ENCODE results near the gene NTSR1.

NTSR1 gene

DNA sequence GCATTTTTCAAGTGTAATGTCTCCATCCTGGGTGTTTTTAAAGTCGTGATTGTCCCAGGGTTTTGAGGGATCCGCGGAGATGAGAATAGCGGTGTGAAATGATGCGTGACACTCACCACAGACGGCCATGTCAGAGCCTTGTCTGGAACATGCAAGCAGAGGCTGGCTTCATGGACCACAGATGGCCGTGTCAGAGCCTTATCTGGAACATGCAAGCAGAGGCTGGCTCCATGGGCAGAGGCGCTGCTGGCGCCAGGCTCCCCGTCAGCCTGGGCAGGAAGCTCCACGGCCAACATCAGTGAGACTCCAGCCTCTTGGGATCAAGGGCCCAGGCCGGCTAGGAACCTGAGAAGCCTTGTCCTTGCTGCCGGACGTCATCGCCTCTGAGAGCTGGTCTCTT is 80.0 kb downstream of the NTSR1 start:
- DNase-seq (ENCODE audit: low spot score) = no peak

DNA sequence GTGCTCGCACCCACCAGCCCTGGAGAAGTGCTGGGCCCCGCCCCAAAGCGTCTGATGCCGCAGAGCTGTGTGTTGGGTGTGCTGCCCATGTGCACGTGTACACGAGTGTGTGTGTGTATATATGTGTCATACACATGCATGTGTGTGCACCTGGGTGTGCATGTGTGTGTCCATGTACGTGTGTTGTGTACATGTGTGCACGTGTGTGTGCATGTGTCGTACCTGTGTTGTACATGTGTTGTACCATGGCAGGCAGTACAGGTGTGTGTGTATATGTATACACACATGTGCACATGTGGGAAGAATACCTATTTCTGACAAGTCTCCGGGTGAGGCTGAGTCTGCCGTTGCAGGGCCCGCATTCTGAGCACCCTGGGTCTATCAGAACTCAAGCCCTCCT is 81.4 kb downstream of the NTSR1 start:
- DNase-seq (ENCODE audit: low spot score) = no peak

DNA sequence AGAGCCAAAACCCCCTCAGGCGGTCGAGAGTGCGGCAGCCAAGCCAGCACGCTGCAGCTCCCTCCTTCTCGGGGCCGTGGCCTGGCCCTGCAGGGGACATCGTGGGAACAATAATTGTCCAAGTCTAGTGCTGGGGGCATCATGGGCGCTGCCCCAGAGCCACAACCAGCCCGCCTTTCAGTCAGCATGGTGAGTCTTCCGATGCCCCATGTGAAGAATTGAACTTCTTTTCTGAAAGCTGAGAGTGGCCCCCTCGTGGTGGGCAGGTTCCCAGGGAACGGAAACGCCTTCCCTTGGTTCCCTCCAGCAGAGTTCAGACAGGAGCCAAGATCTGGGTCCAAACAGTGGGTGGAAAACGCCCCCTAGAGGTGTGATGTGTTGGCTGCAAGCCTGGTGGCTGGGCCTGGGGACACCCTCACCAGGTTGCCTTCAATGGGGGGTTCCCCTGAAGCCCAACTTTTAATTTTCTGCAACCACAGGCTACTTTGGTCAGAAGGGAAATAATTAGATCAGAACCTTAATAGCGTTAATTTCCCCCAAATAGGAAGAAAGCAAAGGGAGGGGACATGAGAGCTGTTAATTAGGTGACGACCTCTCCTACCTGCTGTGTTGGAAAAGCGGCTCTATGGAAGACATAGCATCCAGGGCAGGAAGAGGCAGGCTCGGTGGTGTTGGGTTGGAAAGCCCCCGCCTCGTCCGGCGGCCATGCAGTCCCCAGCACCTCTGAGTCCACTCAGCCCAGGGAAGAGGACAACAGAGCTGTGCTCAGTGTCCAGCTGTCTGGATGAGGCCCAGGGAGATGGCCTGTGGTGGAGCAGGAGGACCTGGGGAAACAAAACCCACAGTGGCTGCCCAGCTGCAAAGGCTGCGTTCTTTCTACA is 82.9 kb downstream of the NTSR1 start:
- peak; percentile 84 for DNase-seq (ENCODE audit: low spot score)

DNA sequence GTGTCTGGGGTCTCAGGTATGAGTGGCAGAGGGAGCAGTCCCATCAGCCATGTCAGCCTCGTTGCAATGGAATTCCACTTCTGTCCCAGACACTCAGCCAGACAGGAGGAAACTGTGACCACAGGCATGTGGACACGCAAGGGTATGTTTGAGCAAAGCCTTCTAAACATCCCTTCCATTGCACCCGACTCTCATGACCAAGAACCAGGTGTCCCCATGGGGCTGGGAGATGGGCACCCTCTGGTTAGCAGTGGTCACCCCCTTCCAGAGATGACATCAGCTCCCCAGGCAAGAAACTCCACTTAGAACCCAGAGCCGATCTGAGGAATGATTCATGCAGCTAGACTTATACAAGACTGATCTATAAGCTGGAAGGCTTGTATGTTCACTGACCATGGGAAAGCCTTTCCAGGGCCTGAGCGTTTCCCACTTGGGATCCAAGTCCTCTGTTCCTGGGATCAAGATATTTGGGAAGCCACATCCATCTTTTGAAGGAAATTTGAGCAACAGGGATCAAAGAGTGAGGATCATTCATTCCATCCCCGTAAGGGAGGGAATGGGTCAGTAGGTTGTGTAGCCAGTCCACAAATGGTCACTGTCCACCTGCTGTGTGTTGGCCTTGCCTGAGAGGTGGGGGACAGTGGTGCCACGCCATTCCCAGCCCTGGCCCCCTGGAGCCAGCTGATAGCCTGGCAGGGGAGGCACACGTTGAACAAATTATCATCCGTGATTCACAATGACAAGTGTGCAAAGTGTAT is 83.7 kb downstream of the NTSR1 start:
- peak; percentile 86 for DNase-seq (ENCODE audit: low spot score)

DNA sequence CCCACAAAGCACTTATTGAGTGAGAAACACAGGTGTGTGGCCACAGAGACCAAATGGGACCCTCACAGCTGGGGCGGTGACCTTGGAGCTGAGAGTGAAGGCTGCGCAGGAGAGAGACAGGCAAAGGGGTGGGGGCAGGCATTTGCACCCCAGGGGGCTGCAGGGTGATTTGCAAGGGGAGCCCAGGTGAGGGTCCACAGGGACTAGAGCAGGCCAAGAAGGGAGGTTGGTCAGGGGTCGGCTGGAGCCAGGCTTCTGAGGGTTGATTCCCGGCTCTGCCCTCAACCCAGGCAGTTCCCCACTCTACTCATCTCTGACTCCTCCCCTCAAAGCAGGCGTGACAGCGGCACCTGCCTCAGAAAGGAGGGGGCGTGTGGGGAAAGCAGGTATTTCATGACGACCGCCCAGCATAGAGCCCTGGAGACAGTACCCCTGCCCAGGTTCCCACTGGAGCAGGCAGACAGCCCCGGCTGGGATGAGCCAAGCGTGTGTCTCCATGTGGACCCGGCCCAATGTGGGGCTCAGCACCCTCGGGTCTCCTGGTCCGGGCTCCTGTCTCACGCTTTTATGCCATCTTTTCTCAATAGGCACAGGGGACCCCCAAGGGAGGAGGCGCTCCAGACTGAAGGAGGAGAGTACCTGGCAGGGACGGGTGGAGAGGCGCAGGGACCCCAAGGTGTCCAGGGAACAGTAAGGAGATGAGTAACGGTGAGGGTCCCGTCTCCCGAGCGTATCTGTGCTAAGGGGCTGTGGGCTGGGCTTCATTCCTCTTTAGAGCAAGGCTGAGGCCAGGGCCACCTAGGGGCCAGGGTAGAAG is 84.5 kb downstream of the NTSR1 start:
- DNase-seq (ENCODE audit: low spot score) = no peak

DNA sequence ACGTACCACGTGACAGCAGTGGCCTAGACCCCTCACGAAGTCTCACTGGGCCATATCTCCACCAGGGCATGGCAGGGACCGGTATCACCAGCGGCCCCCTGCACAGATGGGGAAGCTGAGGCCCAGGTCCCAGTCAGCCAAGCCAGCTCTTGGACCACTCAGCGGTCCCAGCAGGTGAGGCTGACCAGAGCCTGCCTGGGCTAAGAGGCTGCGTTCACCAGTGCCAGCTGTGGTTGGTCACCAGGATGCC is 85.0 kb downstream of the NTSR1 start:
- no peak for DNase-seq (ENCODE audit: low spot score)

DNA sequence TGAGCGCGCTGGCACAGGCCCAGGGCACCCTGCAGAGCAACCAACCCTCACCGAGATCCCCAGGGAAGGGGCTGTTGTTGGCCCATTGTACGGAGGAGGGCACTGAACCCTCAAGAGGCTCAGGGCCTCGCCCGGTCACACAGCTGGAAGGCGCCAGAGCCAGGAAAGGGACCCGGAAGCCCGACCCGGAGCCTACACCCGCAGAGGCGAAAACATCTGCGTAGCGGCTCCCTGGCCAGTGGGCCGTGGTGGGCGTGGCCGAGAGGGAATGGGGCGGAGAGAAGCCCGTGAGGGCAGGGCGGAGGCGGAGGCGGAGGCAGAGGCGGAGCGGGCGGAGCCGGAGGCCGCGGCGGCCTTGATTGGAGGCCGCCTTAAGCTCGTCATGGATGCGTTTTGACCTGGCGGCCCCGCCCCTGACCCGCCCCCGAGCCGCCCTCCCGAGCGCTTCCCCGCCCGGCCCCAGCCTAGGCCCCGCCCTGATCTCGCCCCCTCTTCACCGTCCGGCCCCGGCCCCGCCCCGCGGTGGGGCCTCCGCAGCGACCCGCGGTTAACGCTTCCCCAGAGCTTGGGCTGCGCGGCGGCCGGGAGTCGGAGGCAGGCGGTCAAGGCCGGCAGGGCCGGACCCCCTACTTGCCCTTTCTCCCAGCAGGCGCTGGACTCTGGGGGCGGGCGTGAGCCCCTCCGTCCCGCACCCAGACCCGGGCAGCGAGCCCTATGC is 85.5 kb downstream of the NTSR1 start:
- DNase-seq (ENCODE audit: low spot score) = peak; percentile 97

DNA sequence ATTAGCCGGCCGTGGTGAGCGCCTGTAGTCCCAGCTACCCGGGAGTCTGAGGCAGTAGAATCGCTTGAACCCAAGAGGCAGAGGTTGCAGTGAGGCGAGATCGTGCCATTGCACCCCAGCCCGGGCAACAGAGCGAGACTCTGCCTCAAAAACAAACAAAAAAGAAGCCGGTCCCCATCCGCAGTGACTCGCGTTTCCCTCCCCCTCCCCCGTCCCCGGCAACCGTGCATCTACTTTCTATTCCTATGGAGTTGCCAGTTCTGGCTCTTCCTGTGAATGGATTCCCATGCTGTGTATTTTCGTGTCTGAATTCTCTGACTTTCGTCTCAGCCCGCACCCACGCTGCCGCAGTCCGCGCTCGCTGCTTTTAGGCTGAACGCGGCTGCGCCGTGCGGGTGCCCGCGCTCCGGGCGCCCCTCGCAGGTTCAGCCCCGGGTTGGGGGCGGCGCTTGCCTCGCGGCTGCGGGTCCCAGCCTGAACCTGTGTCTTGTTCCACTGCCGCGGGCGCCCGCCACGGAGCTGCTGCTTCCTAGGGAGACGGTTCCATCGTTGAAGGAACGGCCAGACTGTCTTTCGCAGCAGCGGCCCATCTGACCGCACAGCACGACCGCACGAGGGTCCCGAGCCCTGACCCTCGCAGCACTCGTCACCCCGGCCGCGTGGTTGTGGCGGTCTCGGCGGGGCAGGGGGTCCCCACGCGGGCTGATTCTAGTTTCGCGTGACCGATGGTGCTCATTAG is 86.6 kb downstream of the NTSR1 start:
- peak; percentile 53 for DNase-seq (ENCODE audit: low spot score)

DNA sequence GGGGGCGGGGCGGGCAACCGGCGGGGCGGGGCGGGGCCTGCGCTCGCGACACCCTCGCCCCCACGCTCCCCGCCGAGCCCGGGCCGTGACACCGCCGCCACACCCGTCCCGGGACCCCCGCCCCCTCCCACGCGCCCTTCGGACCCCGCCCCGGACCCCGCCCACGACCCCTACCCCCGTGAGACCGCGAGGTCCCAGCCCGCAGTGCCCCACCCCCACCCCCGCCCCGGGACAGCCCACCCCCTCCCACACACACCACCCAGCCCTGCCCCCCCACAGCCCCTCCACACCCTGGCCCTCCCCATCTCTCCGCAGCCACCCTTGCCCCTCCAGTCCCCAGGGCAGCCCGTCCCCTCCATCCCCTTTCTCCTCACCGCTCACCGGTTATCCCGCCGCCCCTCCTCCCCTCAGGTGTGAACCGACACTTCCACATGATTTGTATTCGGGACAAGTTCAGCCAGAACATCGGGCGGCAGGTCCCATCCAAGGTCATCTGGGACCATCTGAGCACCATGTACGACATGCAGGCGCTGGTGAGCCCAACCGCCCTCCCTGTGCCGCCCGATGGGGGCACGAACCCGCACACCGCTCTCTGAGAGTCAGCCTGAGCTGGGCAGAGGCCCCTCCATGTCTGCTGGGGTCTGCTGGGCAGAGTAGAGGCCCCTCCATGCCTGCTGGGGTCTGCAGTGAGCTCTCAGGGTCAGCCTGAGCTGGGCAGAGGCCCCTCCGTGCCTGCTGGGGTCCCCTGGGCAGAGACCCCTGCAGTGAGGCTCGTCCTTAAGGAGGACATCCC is 88.3 kb downstream of the NTSR1 start:
- no peak for DNase-seq (ENCODE audit: low spot score)

DNA sequence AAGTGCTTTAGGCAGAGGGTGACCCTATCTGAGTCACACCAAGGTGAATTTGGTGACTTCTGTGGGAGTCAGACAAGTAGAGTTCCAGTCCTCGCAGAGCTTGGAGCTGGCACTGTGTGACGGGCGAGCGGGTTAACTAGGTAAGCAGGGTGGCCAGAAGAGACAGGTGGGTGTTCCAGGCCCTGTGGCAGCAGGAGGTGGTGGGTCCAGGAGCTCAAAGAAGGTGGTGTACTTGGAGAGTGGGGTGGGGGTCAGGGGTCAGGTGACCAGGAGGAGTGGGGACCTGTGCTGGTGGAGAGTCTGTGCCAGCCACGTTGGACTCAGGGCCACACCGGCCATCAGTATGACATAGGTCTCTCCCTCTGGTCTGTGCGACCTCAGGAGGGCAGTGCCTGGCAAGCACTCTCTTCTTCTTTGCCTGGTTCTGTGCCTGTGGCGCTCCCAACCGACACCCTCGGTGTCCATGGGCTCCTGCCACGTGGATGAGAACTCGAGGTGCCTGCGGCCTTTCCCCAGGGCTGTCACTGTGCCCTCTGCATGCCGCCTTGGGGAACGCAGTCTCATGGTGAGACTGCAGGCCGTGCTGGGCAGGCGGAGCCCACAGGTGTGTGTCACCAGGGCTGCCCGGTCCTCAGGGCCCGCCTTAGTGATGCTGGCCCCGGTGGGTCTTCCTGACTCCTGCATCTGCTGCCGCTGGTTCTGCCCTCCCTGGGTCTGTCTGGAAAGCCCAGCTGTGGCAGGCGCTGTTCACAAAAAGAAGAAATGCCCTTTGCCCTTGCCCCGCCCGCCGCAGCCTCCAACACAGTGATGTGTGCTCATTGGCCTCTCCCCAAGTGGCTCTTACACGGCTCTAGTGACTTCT is 89.3 kb downstream of the NTSR1 start:
- no peak for DNase-seq (ENCODE audit: low spot score)

DNA sequence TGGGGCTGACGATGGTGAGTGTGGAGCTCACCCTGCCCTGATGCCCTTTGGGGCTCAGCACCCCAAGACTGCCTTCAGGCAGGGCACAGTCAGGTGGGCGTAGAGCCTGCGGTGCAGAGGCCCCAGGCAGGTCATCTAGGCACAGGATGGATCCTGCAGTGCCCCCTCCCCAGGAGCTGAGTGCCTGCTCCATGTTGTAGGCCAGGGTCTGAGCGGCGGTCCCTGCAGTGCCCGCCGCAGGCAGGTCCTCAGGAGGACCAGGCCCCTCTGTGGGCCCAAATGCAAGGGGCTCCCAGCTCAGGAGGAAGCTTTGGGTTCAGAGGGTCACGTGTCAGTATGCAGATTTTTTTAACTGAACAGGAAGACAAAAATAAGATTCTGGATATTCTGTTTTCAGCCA is 90.4 kb downstream of the NTSR1 start:
- no peak for DNase-seq (ENCODE audit: low spot score)

DNA sequence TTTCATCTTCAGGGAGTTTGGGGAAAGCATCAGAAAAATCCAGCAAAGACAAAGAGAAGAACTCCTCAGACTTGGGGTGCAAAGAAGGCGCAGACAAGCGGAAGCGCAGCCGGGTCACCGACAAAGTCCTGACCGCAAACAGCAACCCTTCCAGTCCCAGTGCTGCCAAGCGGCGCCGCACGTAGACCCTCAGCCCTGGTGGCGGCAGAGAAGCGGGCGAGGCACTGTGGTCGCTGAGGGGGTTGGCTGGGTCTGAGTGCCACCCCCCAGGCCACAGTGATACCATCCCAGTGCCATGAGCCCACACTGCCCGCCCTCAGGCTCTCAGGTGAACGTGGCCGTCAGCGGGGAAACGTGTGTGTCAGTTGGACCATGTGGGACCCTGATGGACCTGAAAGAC is 90.8 kb downstream of the NTSR1 start:
- no peak for DNase-seq (ENCODE audit: low spot score)

DNA sequence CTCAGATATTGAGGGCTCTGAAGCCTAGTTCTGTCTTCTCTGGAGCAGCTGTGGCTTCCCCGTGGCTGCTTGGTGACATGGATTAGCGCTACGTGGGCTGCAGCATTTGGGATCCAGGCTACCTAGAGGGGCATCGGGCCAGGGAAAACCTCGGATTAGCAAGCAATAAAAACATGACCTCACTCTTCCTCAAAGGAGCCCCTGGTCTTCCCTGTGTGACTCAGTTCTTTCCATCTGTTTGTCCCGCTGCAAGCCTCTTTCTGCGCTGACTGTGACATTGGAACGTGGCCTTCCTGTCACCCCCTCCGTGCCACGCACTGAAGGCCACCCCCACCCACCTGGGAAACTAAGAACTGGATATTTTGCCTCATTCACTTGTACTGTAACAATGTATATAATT is 91.2 kb downstream of the NTSR1 start:
- DNase-seq (ENCODE audit: low spot score) = no peak

DNA sequence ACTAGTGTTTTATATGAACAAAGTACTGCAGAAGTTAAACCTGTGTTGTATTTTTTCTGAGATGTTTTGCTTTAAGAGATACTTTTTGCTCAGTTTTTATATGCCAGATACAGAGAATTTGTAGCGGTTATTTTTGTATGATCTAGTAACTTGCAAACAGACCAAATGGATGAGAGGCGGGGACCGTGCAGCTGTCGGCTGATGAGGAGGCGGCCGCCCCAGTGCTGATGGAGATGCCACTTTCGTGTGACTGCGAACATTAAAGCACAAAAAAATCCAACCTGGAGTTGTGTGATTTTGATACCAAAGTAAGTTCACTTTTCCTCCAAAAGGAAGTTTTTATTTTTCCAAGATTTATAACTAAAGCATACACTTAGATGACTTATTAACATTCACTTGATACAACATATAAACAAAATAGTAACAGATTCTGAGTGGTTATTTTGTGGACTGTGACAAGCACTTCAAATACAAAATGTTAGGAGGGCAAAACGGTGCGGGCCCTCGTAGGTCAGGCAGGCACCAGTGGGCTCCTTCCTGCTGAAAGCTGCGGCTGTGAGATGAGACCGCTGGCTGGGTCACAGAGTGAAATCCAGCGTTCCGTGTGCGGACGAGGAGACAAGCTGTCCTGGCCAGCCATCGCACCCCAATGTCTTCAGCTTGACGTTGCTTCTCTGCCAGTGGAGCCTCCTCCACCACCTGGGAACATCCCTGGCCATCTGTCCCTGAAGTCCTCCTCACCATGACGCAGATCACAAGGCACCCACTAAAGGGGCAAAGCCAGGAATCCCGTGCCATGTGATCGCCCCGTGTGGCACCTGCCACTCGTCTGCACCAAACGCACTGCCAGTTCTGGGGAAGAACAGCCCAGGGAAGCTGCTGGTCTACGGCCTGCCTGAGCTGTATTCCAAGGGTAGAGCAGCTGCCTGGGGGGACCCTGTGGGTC is 92.0 kb downstream of the NTSR1 start:
- DNase-seq (ENCODE audit: low spot score) = no peak

DNA sequence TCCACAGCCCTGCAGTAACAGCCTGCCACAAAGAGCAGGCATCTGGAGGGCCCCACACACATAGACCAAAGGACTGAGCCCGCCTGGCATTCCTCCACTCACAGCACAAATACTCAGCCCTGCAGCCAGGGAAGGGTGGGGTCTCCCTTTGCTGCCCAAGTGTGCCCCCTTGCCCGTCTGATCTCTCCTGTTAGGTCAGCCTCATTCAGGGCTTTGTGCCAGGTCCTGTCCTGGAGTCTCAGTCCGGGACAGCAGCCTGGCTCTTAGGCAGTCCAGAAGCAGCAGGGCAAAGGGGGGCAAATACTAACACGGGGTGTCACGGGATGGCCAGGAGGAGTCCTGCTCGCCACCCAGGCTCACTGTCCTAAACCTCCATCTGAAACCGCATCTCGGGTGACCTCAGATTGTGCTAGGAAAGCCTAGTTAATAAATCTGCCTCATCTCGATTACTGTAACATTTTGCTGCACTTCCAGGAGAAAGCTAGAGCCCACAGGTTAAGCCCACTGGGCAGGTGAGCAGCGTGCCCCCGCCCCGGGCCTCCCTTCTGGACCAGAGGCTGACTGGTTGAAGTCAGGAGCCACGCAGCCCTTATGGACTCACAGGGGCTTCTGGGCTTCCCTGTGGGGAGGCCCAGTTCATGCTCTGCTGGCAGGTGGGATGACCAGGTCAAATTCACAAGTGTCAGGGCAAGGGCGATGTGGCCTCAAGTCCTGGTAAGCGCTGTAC is 92.8 kb downstream of the NTSR1 start:
- DNase-seq (ENCODE audit: low spot score) = no peak

DNA sequence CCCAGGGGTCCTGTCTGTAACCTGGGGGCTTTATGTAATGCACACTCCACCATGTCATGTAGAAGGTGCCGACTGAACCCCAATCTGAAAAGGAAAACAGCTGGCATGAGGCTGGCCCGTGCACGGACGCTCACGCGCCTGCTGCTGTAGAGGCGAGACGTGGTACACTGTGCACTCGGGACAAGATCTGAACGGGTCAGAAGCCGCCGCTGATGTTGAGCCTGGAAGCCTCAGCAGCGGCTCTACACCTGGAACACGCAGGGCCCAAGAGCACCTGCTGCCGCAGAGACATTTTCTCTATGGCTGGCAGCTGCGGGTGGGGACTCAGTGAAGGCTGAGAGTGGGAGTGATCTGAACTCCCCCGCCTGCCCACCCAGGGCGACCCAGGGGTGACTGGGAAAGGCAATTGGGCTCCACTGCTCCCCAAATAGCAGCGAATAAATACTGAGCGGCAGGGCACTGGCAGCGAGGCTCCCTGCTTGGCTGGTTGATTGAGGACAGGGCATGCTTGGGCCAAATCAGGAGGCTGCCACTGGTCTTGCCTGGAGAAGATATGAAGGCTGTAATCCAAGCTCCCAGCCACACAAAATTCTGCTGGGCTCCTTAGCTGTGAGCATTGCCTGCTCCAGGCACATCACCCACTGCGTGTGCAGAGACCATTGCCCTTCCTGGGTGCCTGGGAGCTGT is 93.5 kb downstream of the NTSR1 start:
- no peak for DNase-seq (ENCODE audit: low spot score)

DNA sequence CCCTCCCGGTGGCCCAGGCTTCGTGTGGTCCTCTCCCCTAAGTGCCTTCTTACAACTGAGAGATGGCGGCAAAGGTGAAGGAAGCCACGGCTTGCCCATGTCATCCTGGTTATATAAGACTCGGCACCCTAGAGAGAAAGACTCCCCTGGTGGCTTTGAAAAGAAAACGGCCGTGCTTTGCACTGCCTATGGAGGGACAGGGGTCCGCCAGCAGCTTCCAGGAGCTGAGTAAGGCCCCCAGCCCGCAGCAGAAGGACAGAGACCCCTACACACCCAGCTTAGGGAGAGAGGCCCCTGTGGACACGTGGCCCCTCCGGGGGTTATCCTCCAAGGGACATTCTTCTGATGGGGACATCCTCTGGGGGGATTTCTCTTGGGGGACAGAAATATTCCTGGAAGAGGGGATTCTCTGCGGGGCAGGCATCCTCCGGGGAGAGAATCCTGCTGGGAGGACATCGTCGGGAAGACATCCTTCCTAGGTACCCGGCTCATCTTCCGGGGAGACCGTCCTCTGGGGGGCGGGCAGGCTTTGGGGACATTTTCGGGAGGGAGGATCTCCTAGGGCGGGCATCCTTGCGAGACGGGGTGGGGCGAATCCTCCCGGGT is 95.5 kb downstream of the NTSR1 start:
- no peak for DNase-seq (ENCODE audit: low spot score)

Data from kidney tubule cell (primary cell).